GM12801 (cell line): ENCODE measurements around the gene SESTD1.

ENCODE experiments used
- TF ChIP-seq, protein P1 (sequence below): IDR thresholded peaks from one replicate; pipeline ENCODE4 v1.5.1; 2011; ENCODE audit warnings: control low read depth; ENCODE audit not compliant: insufficient read length; ENCODE audit errors: extremely low read depth

The SESTD1 gene

GRCh38 chr2:179274749-179275148, 10.1 kb upstream of the SESTD1 start:
- TF ChIP-seq, protein P1, sequence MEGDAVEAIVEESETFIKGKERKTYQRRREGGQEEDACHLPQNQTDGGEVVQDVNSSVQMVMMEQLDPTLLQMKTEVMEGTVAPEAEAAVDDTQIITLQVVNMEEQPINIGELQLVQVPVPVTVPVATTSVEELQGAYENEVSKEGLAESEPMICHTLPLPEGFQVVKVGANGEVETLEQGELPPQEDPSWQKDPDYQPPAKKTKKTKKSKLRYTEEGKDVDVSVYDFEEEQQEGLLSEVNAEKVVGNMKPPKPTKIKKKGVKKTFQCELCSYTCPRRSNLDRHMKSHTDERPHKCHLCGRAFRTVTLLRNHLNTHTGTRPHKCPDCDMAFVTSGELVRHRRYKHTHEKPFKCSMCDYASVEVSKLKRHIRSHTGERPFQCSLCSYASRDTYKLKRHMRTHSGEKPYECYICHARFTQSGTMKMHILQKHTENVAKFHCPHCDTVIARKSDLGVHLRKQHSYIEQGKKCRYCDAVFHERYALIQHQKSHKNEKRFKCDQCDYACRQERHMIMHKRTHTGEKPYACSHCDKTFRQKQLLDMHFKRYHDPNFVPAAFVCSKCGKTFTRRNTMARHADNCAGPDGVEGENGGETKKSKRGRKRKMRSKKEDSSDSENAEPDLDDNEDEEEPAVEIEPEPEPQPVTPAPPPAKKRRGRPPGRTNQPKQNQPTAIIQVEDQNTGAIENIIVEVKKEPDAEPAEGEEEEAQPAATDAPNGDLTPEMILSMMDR, result no peak

GRCh38 chr2:179273461-179273962, 8.9 kb upstream of the SESTD1 start:
- TF ChIP-seq, protein P1, result no peak

DNA sequence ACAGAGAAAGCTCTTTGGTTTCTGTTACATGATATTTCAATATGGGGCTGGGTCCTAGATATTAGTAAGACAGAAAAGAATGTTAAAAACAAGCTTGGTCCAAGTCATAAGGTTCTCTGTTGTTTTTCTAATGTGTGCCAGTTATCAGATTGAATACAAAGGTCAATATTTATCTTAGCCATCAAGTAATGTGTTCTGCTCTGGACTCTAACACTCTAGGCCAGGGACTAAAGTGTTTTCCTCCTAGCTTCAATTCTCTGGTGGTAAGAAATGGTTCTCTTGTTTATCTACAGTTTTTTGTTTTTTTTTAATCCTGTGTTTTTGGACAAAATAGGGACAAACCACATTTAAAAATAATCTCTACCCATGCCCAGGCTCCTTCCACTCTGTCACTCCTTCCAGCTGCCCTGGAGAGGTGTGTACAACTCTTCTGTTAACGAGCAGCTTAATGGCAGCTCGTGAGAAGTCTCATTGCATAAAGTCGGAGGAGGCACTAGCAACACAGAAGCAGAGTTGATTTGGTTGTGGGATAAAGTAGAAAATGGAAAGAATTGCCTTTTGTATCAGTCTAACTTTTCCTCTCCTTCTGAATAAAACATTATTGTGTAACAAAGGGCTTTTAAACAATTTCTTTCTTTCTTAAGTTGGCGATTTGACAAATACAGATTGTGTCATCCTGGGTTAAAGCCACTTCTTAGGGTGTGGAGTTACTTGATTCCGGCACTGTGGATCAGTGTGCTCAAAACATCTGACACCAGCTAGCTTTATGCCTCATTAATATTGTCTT, 8.0 kb upstream of the SESTD1 start:
- TF ChIP-seq, protein P1, result no peak

DNA sequence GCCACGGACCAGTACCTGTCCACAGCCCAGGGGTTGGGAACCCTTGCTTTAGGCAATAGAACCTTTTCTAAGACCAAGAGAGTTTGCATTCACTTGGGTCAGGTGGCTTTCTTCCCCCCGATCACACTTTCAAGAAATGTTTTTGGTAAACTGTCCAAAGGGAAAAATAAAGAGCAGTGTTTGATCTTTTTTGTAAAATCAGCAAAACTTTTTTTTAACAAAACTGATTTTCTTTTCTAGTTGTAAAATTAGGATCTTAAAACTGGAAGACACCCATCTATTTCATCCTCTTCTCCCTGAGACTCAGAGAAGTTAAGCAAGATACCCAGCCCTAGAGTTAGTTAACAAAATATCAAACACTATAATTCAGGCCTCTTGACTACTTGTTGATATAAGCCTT, 6.1 kb upstream of the SESTD1 start:
- TF ChIP-seq, protein P1, result no peak

- TF ChIP-seq, protein P1, result no peak
Observed at GRCh38 chr2:179268277-179268925, 3.8 kb upstream of the SESTD1 start.

GRCh38 chr2:179266271-179266670, 1.6 kb upstream of the SESTD1 start:
- TF ChIP-seq, protein P1, result no peak

GRCh38 chr2:179265082-179265510, 464 bp upstream of the SESTD1 start:
- TF ChIP-seq, protein P1, result no peak
